Omental fat pad (tissue), 4 donors: ENCODE data around the gene MCHR2. TPM values are rescaled to one million over a fixed set of nuclear protein-coding genes. Genes with fewer than 3 reads are reported as not detected.

ENCODE experiments used
- ATAC-seq: fragments of 150-250 bp; one replicate; pipeline ENCODE4 v1.9.1; 2016; ENCODE audit warnings: mild to moderate bottlenecking, moderate library complexity; ENCODE audit not compliant: low FRiP score
- DNase-seq: peaks from one replicate; pipeline ENCODE4 v3.0.0-alpha.2; 2019; ENCODE audit warnings: low spot score
- total RNA-seq, 4 donors: library from RNA; depleted of rRNA; stranded (reverse); fragments of >200 nt; gene quantifications; one replicate each; pipeline ENCODE4 v1.1.0, GENCODE V29; 2016
- TF ChIP-seq, protein P1 (sequence below), 3 donors: fragments of 450-650 bp; IDR thresholded peaks; one replicate each; pipeline ENCODE4 v1.5.1; 2016 to 2017; ENCODE audit warnings: antibody characterized with exemption in 3 of 3, mild to moderate bottlenecking in 3 of 3, moderate library complexity in 2 of 3

MCHR2 gene
- total RNA-seq, 4 donors from 2014 or later, result not detected

DNA sequence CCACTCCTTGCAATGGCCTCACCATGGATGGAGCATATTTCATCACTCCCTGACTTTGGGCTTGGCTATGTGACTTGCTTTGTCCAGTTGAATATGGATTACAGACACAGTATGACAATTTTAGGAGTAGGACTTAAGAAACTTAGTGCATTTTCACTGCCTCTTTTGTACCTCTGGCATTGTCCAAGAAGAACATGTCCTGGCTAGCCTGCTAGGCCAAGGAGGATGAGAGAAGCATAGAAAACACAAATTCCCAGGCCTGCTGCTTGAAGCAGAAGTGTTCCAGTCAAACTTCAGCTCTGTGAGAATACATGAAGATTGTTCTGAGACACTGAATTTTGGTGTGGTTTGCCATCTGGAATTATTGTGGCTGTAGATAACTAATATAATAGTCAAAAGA is 3.1 kb upstream of the MCHR2 start:
- TF ChIP-seq, protein P1, sequence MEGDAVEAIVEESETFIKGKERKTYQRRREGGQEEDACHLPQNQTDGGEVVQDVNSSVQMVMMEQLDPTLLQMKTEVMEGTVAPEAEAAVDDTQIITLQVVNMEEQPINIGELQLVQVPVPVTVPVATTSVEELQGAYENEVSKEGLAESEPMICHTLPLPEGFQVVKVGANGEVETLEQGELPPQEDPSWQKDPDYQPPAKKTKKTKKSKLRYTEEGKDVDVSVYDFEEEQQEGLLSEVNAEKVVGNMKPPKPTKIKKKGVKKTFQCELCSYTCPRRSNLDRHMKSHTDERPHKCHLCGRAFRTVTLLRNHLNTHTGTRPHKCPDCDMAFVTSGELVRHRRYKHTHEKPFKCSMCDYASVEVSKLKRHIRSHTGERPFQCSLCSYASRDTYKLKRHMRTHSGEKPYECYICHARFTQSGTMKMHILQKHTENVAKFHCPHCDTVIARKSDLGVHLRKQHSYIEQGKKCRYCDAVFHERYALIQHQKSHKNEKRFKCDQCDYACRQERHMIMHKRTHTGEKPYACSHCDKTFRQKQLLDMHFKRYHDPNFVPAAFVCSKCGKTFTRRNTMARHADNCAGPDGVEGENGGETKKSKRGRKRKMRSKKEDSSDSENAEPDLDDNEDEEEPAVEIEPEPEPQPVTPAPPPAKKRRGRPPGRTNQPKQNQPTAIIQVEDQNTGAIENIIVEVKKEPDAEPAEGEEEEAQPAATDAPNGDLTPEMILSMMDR (IDR thresholded peaks at IDR 0.05), result no peak
- no peak for DNase-seq
- no peak for ATAC-seq

DNA sequence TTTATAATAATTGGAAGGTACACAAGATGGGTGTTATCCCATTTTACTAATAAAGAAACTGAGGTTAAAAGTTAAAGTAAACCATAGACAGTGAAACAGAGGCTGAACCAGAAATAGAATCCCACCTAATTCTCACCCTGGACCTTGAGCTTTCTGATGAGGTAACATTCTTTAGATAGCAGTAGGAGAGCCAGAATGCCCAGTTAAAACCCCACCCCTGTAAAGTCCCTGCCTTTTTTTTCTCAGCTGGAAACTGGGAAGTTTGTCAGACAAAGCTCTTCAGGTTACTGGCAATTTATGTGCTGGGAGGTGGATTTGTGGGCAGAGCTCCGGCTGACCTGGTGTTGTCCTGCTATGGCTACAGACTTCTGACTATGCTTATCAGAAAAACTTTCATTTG is 1.9 kb upstream of the MCHR2 start:
- ATAC-seq (no peak), DNase-seq (no peak)
- TF ChIP-seq, protein P1 (IDR thresholded peaks at IDR 0.05), result no peak

DNA sequence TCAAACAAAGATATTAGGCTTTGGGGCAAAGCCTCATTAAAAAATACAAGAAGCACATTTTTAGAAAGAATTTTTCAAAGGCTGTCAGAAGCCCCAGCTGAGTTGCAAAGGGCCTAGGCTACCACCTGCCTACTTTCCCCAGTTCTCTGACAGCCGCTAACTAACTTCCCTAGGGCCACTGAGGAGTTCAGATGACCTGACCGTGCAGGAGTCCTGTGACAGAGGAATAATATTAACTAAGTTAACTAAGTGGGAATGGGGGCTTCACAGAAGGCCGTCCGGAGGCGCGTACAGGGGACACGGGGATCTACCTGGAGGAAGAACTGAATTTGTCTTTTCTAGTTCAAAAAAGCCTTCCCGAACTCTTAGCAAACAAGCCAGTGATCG is 884 bp downstream of the MCHR2 start:
- ATAC-seq (no peak), DNase-seq (no peak)
- TF ChIP-seq, protein P1 (IDR thresholded peaks at IDR 0.05), result no peak

DNA sequence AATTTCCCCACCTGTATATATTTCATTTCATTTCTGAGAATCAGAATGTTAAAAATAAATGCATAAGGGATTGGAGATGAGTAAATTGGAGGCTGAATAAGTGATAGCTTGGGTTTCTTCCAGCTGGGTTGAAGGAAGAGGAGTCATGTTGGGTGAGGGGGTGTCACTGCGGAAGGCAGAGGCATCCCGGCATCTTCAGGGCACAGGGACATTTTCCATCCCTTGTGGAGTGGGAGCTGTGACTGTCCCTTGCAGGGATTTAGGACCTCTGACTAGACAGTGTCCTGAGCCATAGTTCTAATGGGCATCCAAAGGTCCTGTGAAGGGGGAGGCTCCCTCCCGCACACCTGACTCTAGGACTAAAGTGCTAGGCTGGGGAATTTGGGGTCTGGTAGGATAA is 2.1 kb downstream of the MCHR2 start:
- TF ChIP-seq, protein P1 (IDR thresholded peaks at IDR 0.05), result no peak
- DNase-seq, result no peak
- ATAC-seq, result no peak

DNA sequence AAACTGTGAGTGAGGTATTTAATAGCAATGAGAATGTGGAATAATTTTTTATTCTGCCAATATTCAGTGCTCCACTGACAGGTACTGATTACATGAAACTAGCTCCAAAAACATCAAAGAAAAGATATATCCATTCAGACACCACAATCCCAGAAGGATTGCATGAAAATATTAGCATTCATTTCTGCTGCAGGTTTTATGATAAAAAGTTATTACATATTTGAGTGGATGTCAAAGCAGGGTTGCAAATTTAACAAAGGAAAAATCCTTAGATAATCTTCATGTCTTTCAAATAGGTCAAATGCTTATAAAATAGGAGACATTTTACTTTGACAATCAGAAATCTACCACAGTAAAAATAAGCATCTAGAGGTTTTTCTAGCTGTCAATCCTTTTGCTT is 13.3 kb downstream of the MCHR2 start:
- TF ChIP-seq, protein P1 (IDR thresholded peaks at IDR 0.05), result no peak
- DNase-seq (no peak), ATAC-seq (no peak)

DNA sequence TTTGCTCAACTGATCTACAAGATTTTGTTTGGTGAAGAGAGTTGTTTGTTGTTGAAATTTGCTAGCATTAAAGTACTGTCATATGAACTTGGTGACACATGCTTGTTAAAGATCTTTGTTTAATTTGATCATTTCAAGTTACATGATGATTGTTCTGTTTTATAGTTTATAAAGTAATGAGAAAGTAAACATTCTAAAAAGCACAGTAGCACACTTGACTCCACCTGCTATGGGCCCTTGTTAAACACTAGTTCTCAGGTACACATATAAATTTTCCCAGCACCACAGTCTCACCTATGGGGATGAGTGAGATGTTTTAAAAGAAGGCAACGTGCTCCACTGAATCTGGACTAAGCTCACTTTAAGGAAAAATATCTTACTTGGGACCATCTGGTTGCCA is 14.1 kb downstream of the MCHR2 start:
- DNase-seq (no peak), ATAC-seq (no peak)
- TF ChIP-seq, protein P1 (IDR thresholded peaks at IDR 0.05), result no peak

DNA sequence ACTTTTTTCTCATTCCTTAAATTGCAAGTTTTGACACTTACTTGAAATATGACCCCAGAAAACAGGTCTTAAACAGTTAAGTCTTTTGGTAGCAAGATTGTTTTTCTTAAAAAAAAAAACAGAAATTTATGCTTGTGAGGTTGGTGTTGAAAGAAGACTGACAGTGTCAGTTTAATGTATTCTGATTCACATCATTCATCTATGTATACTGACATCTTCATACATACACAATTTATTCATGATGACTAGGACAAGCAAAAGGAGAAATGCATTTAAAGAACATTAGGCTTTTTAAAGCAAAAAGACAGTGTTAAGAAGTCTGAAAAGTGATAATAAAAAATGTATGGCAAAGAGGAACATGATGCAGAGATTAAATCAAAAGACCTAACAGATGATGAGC is 27.0 kb downstream of the MCHR2 start:
- ATAC-seq, result no peak
- no peak for DNase-seq

More for the DNA sequence above, 27.0 kb downstream of the MCHR2 start:
- TF ChIP-seq, protein P1 (IDR thresholded peaks at IDR 0.05), result no peak
